Effector CD8-positive, alpha-beta T cell (primary cell): ENCODE results near the gene NEURL1.
"Not testable (repeated sequence)": the region's sequence is repeated elsewhere in the genome, so short reads cannot be mapped to it uniquely, and the experiment has no call there.

ENCODE experiments used
- DNase-seq: peaks from one replicate; lab custom pipeline; 2025; lab: John Stamatoyannopoulos, UW

The NEURL1 gene

DNA sequence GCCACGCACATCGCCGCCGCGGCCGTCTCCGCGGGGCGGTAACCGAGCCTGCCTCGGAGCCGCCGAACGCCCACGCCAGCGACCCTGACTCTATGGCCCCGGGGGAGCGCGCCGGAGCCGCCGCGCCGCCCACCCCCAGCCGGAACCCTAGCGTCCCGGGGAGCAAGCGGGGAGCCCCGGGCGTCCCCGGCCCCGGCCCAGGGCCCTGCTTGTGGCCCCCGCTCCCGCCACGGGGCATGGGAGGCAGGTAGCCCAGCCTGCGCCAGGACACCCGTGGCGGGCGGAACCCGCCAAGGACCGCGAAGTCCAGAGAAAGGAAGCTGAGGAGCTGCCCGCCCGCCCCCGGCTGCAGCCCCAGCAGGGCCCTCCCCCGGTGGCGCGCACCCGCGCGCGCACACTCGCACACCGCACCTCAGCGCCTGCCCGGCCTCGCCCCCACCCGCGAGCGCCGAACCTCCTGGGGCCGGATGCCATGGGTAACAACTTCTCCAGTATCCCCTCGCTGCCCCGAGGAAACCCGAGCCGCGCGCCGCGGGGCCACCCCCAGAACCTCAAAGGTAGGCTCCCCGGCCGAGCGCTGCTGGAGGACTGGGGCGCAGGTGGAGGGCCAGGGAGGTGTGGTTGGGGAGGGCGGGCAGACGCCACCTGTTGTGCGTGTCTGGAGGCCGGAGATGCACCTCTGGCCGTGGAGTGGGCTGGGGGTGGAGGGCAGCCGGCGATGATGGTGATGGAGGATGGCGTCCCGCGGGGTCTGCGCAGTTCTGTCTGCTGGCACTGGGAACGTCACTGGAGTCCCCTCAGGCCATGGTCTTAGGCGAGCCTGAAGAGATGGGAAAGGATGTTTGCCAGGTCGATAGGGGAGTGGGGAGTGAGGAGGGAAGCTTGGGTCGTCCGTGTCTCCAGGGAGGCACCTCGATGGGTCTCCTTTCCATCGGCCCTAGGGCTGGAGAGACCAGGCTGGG is 692 bp downstream of the NEURL1 start:
- DNase-seq, result no peak

DNA sequence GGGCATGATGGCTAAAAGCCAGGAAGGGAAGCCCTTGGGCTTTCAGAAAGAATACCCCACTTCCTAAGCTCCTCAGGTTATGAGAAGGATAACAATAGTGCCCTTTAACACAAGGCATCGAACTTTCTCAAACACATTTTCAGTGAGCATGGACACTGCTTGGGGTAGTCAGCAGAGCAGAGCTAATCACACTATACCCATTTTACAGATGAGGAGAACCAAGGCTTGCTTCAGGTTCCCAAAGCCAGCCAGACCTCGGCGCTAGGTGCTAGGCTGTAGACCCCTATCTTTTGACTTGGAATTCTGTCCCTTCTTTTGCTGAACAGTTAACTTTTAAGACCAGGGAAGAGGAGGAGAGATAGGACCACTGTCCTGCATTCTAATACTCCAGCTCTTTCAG is 1.8 kb downstream of the NEURL1 start:
- DNase-seq, result no peak

DNA sequence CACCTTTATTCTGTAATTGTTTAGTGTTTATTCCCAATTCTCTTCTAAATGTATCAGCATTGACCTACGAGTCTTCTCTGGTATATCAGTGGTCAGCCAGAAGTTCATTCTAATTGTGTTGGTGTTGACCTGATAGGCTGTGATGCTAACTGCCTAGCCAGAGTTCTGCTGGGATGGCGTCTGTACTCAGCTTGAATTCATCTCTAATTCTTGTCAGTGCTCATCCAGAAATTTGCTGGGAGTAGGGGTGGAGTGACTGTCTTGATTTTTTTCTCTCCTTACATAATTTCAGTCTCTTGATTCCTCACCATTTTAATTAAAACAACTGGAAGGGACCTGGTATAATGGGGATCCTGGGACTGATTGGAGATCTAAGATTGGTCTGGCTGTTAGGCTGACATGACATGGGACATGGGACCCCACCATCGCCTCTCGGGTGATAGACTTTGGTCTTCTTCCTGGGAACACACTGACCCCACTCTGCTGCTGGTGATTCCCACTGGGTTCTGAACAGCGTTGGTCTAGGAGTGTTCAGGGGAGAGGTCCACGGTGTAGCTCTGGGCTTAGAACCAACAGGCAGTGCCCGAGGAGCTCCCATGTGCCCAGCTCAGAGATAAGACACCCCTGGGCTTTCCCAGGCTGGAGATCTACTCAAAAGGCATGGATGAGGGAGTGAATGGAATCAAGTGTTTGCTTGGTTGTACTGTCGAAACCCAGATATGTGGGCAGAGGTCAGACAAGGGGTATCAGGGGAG is 3.8 kb downstream of the NEURL1 start:
- no peak for DNase-seq

DNA sequence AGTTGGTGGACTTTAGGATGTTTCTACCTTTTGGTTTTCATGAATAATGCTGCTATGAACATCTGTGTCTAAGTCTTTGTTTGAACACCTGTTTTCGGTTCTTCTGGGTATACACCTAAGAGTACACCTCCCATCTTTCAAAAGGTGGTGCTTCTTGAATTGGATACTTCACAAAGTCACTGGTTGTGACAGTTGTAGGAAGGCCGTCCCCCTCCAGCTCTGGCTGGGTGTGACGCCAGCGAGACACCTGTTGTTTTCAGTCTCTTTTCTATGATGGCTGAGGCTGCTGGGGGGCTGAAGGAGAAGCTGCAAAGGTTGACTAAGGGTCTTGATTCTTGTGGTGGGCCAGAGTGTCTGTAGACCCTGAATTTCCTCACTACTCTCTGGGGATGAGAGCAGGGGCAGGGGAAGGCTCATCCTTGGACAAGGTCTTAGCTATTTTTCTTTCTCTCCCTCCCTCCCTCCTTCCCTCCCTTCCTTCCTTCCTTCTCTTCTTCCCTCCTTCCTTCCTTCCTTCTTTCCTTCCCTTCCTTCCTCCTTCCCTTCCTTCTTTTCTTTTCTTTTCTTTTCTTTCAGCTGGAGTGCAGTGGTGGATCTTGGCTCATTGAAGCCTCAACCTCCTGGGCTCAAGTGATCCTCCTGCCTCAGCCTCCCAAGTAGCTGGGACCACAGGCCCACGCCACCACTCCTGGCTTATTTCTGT is 5.6 kb downstream of the NEURL1 start:
- no peak for DNase-seq

DNA sequence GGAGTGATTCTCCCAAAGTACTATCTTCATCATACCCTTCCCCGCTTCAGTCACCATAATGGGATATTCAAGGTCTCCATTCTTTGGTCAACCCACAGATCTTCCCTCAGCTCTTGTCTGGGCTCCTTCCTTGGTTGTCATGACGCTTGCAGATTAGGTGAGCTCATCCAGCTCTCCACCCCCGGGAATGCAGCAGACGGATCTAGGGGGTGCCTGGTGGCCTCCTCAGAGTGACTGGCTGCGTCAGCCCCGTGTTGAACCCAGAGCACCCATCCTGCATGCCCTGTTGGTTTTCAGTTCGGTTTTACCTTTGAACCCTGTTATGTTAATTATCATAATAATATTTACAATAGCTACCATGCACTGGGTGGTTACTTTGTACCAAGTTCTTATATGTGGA is 6.4 kb downstream of the NEURL1 start:
- DNase-seq, result no peak

DNA sequence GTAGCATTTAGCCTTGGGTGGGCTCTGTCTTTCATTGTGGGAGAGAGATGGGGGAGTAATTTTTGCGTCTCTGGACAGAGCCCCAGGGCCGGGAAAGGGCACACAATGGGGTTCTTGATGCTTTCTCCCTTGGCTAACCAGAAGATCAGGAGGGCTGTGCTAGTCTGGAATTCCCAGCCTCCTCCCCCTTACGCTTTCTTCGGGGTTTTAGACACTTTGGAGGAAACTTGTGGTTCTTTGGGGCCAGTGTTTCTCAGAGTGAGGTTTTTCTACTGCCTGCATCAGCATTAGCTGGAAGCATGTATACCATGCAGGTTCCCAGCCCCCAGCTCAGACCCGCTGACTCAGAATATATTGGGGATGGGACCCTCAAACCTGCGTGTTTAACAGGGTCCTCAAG is 7.0 kb downstream of the NEURL1 start:
- DNase-seq, result no peak

DNA sequence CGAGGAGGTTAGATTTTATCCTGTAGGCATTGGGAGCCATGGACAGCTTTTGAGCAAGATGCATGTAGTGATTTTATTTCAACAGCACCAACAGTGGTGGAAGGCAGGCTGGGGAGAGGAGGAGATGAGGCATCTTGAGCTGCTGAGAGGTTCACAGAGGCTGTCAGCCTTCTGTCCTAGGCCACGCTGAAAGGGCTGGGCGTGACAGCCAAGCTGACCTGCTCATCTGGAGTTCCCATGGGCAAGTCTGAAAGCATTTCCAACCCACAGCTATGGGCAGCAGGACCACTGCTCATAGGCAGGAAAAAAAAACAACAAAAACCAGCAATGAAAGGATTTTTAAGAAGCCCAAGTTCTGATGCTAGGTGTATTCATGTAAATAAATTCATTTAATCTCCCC is 7.7 kb downstream of the NEURL1 start:
- DNase-seq, result no peak

DNA sequence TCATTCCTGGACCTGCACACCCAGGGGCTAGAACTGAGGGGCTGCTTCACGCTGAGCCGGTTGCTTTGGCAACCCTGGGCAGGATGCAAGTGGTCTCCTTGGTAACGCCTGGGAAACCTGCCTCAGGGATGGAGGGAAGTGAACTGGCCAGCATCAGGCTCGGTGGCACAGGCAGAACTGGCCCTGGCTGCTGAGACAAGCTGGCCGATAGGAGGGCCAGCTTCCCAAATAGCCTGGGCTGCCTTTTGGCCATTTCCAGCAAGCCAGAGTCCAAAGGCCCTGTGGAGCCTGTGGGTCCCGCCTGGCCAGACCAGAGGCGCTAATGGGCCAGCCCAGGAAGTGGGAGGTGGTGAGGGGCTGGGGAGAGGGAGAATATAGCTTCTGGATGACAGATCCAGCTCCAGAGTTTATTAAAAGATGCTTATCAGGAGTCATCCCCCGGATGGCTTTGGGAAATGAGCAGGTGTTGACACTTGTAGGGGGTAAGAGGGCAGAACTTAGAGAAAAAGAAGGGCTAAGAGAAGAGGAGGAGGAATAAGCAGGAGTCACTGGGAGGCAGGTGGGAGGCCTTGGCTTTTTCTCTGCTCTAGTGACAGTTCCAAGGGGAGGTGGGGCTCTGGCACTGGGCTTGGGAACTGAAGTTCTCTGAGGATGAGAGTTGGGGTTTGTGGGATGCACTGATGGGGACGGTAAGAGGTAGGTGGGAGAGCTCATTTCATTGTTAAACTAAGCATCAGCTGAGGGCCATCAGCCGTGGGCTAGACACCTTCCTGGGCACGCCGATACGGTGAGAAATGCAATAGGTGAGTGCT is 9.6 kb downstream of the NEURL1 start:
- no peak for DNase-seq

DNA sequence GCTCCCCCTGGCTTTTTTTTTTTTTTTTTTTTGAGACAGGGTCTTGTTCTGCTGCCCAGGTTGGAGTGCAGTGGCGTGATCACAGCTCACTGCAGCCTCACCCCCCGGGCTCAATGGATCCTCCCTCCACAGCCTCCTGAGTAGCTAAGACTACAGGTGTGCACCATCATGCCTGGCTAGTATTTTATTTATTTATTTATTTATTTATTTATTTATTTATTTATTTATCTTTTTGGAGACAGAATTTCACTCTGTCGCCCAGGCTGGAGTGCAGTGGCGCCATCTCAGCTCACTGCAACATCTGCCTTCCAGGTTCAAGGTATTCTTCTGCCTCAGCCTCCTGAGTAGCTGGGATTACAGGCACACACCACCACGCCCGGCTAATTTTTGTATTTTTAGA is 10.3 kb downstream of the NEURL1 start:
- not testable (repeated sequence) for DNase-seq

DNA sequence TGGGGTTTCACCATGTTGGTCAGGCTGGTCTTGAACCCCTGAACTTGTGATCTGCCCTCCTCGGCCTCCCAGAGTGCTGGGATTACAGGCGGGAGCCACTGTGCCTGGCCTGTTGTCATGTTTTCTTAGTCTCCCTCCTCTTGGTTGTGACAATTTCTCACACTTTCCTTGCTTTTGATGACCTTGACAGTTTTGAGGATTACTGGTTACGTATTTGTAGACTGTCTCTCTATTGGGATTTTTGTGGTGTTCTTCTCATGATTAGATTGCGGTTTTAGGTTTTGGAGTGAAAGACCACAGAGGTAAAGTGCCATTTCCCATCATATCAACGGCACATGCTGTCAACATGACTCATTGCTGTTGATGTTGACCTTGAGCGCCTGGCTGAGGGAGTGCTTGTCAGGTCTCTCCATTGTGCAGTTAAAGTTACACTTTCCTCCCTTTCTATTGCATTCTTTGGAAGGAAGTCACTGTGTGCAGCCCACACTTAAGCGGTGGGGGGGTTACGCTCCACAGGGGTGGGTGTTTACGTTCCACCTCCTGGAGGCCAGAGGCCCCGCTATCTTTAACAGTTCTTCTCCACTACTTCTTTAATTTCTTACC is 10.8 kb downstream of the NEURL1 start:
- DNase-seq, result no peak

DNA sequence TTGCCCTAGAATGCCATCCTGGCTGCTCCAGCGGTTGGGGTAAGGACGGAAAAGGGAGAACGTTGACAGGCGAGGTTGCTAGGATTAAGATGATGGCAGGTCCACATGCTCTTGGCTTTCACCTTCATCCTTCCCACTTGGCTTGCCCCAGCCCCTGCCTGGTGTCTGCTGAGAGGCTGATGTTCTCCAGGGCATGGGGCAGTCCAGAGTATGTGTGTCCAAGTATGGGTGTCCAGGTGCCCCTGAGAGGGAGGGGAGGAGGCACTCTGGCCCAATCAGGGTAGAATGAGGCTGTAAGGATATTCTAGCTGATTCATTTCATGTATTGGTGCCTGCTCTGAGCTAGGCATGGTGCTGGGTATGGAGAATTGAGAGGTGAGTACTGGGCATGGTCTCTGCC is 12.6 kb downstream of the NEURL1 start:
- DNase-seq, result no peak

DNA sequence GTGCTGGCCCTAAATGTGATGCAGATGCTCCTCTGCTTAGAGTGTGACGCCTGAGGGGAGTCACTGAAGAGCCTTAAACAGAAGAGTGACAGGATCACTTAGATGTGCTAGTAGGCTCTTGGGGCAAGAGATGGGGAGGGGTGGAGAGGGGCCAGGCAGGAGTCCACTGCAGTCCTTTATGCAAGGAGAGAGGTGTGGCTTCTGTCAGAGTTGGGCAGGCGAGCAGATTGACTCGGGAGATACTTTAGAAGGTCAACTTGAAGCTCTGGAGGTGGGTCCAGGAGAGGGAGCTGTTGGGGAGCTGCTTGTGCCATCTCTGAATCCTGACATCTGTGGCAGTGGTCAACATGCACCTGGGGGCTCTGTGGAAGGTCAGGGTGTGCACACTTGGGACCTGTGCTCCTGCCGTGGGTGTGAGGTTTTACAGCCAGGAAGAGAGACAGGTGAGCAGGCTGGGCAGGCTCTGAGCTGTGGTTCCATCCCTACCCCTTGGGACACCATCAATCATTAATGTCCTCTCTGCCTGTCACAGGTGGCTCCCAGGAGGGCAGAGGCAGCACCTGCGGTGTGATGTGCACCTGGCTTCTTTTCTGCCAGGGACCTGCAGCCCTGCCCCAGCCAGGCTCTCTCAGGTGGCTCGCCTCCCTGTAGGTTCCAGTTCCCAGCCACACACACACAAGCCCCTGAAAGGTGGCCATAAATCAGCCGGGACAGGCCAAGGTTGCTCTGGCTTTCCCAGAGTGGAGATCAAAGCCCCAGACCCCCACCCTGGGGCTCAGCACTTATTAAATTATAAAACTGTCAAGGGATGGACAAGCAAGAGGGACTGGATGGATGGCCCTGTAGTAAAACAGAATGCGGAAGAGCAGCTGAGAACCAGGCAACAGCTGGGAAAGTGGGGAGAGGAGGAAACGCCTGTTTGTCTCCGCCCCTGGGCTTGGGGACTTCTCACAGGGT is 14.0 kb downstream of the NEURL1 start:
- DNase-seq, result no peak

DNA sequence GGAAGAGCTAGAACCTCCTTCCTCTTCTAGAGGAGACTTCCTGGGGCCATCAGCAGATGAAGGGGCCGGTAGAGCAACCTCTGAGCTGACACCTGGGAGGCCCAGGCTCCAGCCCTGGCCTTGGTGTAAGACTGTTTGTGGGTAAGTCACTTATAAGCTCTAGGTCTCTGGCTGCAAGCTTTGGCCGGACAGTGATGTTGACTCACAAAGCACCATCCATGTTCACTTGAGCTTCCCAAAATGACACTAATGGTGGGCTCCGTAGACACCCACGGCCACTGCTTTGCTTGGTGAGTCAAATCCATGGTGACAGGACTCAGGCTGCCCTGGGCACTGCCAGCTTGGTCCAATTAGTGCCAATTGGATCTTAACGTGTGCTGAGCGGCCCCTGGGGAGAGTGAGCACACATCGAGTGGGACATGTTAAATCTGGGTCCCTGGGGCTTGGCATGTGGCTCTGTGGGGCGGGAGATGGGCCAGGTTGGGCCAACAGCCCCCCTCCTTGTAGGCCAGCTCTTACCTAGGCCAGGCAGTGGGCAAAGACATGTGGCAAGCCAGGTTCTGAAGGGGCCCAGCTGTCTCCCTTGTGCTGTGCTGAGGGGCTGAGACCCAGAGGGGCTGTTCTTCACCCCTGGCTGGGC is 16.7 kb downstream of the NEURL1 start:
- DNase-seq, result no peak

DNA sequence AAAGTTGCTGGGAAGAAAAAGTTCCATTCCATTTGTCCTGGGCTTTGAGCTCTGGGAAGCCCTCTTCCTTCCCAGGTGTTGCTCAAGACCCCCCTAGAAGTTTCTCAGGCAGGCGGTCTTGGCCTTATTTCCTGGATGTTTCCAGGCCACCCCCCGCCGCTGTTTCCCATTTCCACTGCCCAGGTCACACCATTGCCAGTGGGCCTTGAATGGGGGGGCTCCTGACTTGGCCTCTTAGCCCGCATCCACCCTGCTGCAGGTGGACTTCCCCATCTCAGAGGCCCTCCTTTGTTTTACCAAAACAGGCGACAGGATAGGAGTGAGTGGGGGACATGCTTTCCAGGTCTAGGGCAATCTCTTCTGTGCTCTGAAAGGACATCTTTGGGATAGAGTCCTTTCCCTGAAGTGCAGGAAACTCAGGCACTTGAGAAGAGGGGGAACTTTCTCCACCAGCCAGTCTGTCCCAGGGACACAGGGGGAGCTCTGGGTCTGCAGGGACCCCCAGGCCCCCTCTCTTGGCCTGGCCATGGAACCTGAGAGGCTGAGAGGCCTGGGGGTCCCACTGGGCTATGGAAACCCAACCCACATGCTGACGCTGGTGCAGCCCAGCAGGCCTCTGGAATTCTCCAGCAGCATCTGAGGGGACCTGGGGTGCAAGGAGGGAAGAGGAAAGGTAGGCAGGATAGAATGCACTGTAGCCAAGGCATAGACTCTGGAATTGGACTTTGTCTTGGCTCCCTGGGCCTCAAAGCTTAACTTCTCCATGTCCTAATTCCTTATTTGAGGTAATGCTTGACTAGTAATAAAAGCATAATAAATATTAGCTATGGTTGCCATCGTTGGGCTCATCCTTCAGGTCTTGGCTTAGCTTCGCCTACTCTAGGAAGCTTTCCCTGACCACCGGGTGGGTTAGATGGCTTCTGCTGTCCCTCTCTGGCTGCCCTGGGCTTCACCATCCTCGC is 17.6 kb downstream of the NEURL1 start:
- no peak for DNase-seq

DNA sequence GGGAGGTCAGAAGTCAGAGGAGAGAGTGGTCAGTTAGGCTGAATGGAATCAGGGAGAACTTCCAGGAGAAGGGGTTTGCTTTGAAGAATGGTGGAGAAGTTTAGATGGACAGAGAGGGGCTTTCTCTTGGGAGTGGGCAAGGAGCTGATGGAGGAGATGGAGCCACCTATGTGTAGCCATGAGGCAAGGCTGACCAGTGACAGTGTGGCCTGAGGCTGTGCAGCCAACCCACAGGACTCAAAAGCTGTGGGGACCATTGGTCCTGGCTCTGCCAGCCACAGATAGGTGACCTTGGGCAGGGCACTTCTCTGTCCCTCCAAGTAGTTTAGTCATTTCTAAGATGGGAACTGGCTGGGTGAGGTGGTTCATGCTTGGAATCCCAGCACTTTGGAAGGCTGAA is 18.7 kb downstream of the NEURL1 start:
- DNase-seq, result no peak

DNA sequence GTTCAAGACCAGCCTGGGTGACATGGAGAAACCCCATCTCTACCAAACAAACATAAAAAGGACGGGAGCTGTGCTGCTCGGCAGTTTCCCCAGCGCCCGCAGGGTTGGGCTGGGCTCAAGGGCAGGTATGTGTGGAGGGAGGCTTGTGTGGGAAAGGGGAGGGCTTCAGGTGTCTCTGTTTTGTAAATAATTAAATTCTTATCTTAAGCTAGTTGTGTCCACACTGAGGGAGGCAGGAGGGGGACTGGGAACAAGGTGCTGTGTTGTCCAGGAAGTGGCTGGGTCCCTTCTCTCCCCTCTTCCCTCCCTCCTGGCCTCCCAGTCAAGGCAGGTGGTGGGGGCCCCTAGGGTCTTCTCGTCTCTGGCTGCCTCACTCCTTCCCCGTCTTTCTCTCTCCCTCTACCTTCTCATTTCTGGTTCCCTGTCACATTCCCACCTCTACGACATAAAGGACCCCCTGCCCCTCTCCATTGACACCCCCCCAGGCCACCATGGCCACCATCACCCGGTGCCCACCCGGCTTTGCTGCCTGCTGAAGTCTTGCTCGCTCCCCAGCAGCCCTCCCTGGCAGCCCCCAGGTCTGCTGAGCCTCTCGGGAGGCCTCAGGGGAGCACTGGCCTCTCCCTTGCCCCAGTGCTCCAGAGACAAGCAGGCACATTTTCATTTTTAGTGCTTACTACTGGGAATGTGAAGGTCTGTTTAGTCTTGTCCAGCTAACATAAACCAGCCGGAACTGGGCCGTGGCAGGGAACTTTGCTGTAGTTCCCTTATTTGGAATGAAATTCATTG is 19.3 kb downstream of the NEURL1 start:
- DNase-seq, result no peak

DNA sequence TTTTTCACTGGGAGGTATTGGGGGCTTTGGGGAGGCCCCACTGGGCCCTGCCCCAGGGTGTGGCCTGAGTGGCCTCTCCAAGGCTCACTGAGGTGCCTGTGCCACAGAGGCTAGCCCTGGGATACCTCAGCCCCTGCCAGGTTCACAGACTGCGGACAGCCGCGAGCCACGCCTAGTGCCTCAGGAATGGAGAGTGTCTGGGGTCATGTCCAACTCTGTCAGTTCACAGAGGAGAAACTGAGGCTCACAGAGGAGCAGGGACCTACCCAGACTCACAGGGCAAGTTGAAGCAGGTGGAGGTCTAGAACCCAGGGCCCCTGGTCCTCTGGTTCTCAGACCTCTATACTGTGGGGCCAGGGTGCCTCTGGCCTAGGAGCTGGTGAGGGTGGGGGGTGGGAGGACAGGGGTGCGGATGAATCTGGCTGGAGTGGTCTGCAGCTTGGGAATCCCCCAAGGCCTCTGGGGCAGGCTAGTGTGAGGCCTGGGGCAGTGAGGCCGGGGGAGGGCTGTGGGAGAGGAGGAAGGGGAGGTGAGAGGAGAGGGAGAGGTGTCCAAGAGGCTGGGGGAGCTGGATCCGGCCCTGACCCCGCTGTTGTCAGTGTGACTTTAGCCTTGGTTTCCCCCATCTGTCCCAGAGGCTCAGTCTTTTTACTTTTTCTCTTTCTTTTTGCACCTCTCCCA is 20.0 kb downstream of the NEURL1 start:
- DNase-seq, result no peak
